ENCODE results near the gene SLC22A3. TPM values are rescaled to one million over a fixed set of nuclear protein-coding genes. Genes with fewer than 3 reads are reported as not detected.
A peak's percentile ranks its signal among the peaks of the same experiment; 100 is the strongest.

SLC22A3 gene
- total RNA-seq (2012; rRNA removed) = not detected in 2 replicates
- polyA plus RNA-seq (2012; rRNA removed) = not detected in 2 replicates
- polyA plus RNA-seq (2012; cell fraction: cytosol; rRNA removed) = not detected in 2 replicates
- 0.03 TPM in 1 of 2 replicates, not detected in the other for polyA plus RNA-seq (2012; cell fraction: nucleus; rRNA removed; ENCODE audit: low replicate concordance)
- Bru-seq, nascent RNA = not detected
- BruChase-seq, experiment 1, labeled RNA remaining after a 6-hour chase = percentile 2 among the genes with signal in this experiment
- BruChase-seq, experiment 2, labeled RNA remaining after a 2-hour chase = percentile 2 among the genes with signal in this experiment
- long read RNA-seq = 0 reads

DNA sequence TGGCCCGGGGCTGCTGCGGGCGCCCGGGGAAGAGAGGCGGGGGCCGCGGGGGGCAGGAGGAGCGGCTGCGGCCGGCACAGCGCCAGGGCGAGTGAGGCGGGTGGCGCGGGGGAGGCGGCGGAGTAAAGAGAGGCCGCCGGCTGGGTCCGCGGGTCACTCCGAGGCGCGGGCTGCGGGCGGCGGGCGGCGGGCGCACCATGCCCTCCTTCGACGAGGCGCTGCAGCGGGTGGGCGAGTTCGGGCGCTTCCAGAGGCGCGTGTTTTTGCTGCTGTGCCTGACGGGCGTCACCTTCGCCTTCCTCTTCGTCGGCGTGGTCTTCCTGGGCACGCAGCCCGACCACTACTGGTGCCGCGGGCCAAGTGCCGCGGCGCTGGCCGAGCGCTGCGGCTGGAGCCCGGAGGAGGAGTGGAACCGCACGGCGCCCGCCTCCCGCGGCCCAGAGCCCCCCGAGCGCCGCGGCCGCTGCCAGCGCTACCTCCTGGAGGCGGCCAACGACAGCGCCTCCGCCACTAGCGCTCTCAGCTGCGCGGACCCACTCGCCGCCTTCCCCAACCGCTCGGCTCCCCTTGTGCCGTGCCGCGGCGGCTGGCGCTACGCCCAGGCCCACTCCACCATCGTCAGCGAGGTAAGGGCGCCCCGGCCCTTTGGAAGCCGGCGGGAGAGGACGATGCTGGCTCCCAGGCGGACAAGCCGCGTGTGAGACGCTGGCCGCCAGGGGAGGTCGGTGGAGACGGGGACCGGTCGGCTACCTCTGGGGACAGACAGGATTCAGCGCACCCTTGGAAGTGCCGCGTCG, at the start of gene SLC22A3:
TSS of gene SLC22A3 (plus strand) at position 156 of the 797 bp plus-strand sequence. CDS start at position 198, 42 bp downstream.
- no peak within 1 kb of the TSS for H3K4ac ChIP-seq (ENCODE audit: low read depth, low read length)
- TF ChIP-seq, protein P1, sequence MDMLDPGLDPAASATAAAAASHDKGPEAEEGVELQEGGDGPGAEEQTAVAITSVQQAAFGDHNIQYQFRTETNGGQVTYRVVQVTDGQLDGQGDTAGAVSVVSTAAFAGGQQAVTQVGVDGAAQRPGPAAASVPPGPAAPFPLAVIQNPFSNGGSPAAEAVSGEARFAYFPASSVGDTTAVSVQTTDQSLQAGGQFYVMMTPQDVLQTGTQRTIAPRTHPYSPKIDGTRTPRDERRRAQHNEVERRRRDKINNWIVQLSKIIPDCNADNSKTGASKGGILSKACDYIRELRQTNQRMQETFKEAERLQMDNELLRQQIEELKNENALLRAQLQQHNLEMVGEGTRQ (IDR thresholded peaks at IDR 0.05; ENCODE audit: low read depth, low read length) = no peak
- TF ChIP-seq FOS (IDR thresholded peaks at IDR 0.05; ENCODE audit: low read depth, low read length) (no peak), MXI1 (IDR thresholded peaks at IDR 0.05; ENCODE audit: borderline replicate concordance, low read depth, low read length) (no peak), SMC3 (IDR thresholded peaks at IDR 0.05; ENCODE audit: low read depth, low read length) (no peak), POLR2A (IDR thresholded peaks at IDR 0.05; ENCODE audit: low read depth, low read length) (no peak), CHD1 (IDR thresholded peaks at IDR 0.05; ENCODE audit: low read depth, low read length) (no peak), MAFK (IDR thresholded peaks at IDR 0.05; ENCODE audit: low read depth, low read length) (no peak), RFX5 (IDR thresholded peaks at IDR 0.05; ENCODE audit: low read depth, low read length) (no peak), RAD21 (IDR thresholded peaks at IDR 0.05; ENCODE audit: low read length) (no peak), NFE2L2 (IDR thresholded peaks at IDR 0.05; ENCODE audit: low read depth, low read length) (no peak), CEBPB (IDR thresholded peaks at IDR 0.05; ENCODE audit: low read depth, low read length) (no peak), BHLHE40 (IDR thresholded peaks at IDR 0.05; ENCODE audit: low read depth, low read length) (no peak), MAZ (IDR thresholded peaks at IDR 0.05; ENCODE audit: borderline replicate concordance, low read depth, low read length) (no peak)
- TF ChIP-seq, protein P2, sequence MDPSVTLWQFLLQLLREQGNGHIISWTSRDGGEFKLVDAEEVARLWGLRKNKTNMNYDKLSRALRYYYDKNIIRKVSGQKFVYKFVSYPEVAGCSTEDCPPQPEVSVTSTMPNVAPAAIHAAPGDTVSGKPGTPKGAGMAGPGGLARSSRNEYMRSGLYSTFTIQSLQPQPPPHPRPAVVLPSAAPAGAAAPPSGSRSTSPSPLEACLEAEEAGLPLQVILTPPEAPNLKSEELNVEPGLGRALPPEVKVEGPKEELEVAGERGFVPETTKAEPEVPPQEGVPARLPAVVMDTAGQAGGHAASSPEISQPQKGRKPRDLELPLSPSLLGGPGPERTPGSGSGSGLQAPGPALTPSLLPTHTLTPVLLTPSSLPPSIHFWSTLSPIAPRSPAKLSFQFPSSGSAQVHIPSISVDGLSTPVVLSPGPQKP (IDR thresholded peaks at IDR 0.05; ENCODE audit: borderline replicate concordance, low read depth, low read length) = no peak

More for the DNA sequence above, at the start of gene SLC22A3:
- no peaks in the 10 kb centered on the region for H4K20me1 ChIP-seq (ENCODE audit: insufficient read depth, low read length)
- dilution Hi-C loops (cut with HindIII; ENCODE audit: low sequenced_read_pairs, unreplicated experiment) (no loop called here), in situ Hi-C loops (cut with MboI; ENCODE audit: low sequenced_read_pairs) (no loop called here), intact Hi-C loops (cut with micrococcal nuclease) (no loop called here)
- no peak within 1 kb of the TSS for H2AK5ac ChIP-seq (ENCODE audit: low read depth, low read length)
- BruUV-seq (replicated peaks) = no TSS peak
- H3K14ac ChIP-seq (replicated peaks; ENCODE audit: low read depth, low read length) = no peak within 1 kb of the TSS
- no peak within 1 kb of the TSS for H2BK5ac ChIP-seq (ENCODE audit: low read depth, low read length, poor library complexity, severe bottlenecking)
- H3K18ac ChIP-seq (ENCODE audit: low read depth, low read length) = no peak within 1 kb of the TSS
- H3K79me1 ChIP-seq (ENCODE audit: low read depth in 1 of 2, low read length in 2 of 2) = no peaks in the 10 kb centered on the region
- POLR2A ChIA-PET (ENCODE audit: unreplicated experiment) = no interaction called here
- no peaks in the 10 kb centered on the region; the same call in 1 of the 2 replicates for H3K9me1 ChIP-seq (ENCODE audit: insufficient read depth, low read length)
- WGBS, 2 experiments (ENCODE audit: extremely low coverage in 2 of 2, insufficient read length in 1 of 2) = 3% methylated on average over 36 of the region's 105 CpGs; no CpG with 5 or more reads in 1 of the 2 experiments
- peaks cover 7% of the 10 kb centered on the region; the same call in 1 of the 2 replicates for H3K9me3 ChIP-seq (ENCODE audit: control insufficient read depth, insufficient read depth, low read length)
- CTCF ChIA-PET = no interaction called here
- H2AK9ac ChIP-seq (replicated peaks; ENCODE audit: low read depth, low read length, poor library complexity) = no peak within 1 kb of the TSS
- H3K27me3 ChIP-seq (ENCODE audit: control insufficient read depth, insufficient read depth, low read length) = peaks cover 24% of the 10 kb centered on the region
- H3K23ac ChIP-seq (ENCODE audit: low read depth, low read length) = no peak within 1 kb of the TSS
- peak within 1 kb of the TSS; percentile 17; the same call in 1 of the 2 replicates for H3K4me3 ChIP-seq (ENCODE audit: insufficient read depth, low read depth, low read length)
- H2BK20ac ChIP-seq (ENCODE audit: low read depth, low read length) = no peak within 1 kb of the TSS
- H3K56ac ChIP-seq (ENCODE audit: extremely low read depth, insufficient read depth, low read length) = no peak within 1 kb of the TSS
- H4K8ac ChIP-seq (ENCODE audit: low read depth in 2 of 2, low read length in 2 of 2) = no peak within 1 kb of the TSS
- DNase-seq (no peak), ATAC-seq (ENCODE audit: low read depth) (peak; percentile 40)
- H4K5ac ChIP-seq (ENCODE audit: low read depth, low read length) = no peak within 1 kb of the TSS
- H4K91ac ChIP-seq (ENCODE audit: insufficient read depth, low read depth, low read length) = no peak within 1 kb of the TSS
- no peak within 1 kb of the TSS for H2BK15ac ChIP-seq (ENCODE audit: low read depth, low read length)
- no peaks in the 10 kb centered on the region for H3K36me3 ChIP-seq (ENCODE audit: control insufficient read depth, insufficient read depth, low read length)
- no peak within 1 kb of the TSS for H3K9ac ChIP-seq (ENCODE audit: low read depth, low read length)
- H2BK120ac ChIP-seq (ENCODE audit: low read depth, low read length) = no peak within 1 kb of the TSS
- no peaks in the 10 kb centered on the region; the same call in 1 of the 2 replicates for H3K4me1 ChIP-seq (ENCODE audit: control insufficient read depth, insufficient read depth, low read length)
- H2AFZ ChIP-seq (replicated peaks; ENCODE audit: low read length, poor library complexity) = peak within 1 kb of the TSS; percentile 67
- no peak within 1 kb of the TSS for H3K27ac ChIP-seq (ENCODE audit: insufficient read depth, low read length)
- peak within 1 kb of the TSS; percentile 72 for H3K4me2 ChIP-seq (ENCODE audit: low read depth, low read length)
